ENCODE measurements around the gene RCAN1.

Gene RCAN1

GRCh38 chr21:34524646-34525601 is 90.0 kb downstream of the RCAN1 start:
- TF ChIP-seq CTCF (conservative IDR thresholded peaks at IDR 0.05): no peak
- H3K27ac ChIP-seq: no peak overlapping the region

- H3K27ac ChIP-seq: no peak overlapping the region
- TF ChIP-seq CTCF (conservative IDR thresholded peaks at IDR 0.05): no peak
These were observed 91.8 kb downstream of the RCAN1 start for GRCh38 chr21:34523019-34523555.

- no peak overlapping the region for H3K27ac ChIP-seq
- TF ChIP-seq CTCF (conservative IDR thresholded peaks at IDR 0.05): no peak
These were observed 92.6 kb downstream of the RCAN1 start for GRCh38 chr21:34522284-34522683.

DNA sequence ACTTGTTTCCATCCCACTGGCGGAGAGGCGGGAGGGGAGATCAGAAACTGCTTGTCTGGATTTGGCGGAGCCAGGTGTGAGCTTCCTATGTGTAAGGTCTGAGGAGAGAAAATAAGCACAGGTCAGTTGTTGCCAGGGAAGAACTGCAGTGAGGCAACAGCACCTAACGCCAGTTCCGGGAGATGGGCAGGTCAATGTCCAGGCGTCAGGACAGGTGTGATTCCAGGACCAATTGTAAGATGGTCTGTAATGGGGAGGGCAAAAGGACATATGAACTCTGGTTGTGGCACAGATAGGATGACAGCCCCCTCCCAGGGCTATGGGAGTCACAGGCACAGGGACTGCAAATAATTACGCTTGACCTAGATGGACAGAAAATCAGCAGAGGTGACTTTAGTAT is 93.4 kb downstream of the RCAN1 start:
- no peak for TF ChIP-seq CTCF (conservative IDR thresholded peaks at IDR 0.05)
- H3K27ac ChIP-seq: no peak overlapping the region

DNA sequence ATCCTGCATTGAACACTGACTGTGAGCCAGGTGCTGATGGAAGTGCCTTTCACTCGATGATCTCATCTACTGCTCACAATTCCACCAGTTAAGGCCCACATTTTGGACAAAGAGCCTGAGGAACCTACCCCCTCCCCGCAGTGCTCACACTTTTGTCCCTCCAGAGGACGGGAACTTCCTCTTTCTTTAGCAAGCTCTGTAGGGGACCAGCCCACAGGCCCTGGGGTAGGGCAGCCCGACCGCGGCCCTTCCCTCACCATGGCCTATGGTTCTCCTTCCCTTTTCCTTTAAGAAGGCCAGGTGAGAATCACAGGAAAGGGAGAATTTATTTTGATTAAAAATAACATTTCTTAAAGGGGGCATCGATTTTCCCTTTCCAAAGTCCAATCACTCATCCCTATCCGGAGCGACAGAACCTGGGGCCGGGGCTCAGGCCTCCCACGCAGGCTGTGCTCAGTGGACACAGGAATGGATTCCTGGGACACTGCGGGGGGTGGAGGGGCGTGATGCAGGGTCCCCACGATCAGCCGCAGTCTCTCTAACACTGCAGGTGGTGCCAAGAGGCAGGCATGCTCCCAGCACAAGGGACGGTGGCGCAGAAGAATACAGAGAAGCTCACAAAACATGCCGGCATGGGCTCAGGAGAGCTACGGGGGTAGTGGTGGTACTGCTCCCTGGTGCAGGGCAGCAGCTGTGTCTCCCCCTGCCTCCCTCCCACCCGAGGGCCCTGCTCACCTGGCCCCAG is 94.0 kb downstream of the RCAN1 start:
- H3K27ac ChIP-seq: no peak overlapping the region
- no peak for TF ChIP-seq CTCF (conservative IDR thresholded peaks at IDR 0.05)

DNA sequence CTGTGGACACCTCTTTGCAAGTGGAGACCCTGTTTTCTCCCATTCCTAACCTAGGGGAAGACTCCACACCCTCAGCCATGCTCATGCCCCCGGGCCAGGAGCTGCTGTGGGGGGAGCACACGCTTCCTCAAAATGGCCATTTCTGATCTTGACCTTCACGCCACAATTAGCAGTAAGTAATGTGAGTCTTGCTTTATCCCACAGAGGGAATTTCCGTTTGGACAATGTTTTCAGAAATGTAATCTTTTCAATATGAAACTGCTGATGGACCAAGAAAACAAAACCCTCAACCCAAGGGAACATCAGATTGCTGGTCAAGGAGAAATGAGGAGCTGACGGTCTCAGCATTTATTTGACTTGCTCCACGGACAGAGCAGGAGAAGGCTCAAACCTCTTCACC is 94.6 kb downstream of the RCAN1 start:
- no peak overlapping the region for H3K27ac ChIP-seq
- TF ChIP-seq CTCF (conservative IDR thresholded peaks at IDR 0.05): no peak

GRCh38 chr21:34519694-34520093 is 95.2 kb downstream of the RCAN1 start:
- H3K27ac ChIP-seq: no peak overlapping the region
- no peak for TF ChIP-seq CTCF (conservative IDR thresholded peaks at IDR 0.05)

All from VCaP (cell line).